ENCODE data around the gene ULK4.

Gene ULK4

DNA sequence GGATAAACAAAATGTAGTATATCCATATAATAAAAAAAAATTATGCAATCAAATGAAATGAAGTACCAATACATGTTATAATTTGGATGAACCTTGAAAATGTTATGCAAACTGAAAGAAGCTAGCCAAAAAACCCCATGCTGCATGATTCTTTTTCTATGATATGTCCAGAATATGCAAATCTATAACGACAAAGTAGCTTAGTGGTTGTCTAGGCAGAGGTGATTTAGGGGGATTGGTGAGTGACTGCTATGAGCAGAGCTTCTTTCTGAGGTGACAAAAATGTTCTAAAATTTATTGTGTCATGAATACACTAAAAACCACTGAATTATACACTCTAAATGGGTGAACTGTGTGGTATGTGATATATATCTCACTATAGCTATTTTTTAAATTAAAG is 438.0 kb downstream of the ULK4 start:
- Mint-ChIP-seq H3K4me3 (no peak overlapping the region), H3K9me3 (no peaks in the 10 kb centered on the region), H3K4me1 (ENCODE audit: low read depth) (no peaks in the 10 kb centered on the region), H3K36me3 (ENCODE audit: low read depth) (no peaks in the 10 kb centered on the region), H3K27ac (no peak overlapping the region), H3K27me3 (ENCODE audit: low read depth) (no peaks in the 10 kb centered on the region)
- DNase-seq (ENCODE audit: low spot score) = no peak

DNA sequence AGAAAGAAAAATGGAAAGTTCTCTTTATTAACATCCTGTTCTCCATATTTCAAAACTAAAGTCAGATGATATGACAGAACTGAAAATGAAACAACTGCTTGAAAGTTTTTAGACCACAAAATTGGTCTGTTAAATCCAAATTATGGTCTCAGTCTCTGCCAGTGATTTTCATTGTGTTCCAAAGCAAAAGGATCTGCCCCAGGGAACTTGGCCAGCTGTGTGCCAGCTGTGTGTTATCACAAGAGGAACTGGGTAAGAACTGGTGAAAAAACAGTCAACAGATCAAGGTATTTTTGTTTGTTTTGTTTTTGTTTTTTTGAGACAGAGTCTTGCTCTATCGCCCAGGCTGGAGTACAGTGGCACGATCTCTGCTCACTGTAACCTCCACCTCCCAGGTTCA is 439.3 kb downstream of the ULK4 start:
- Mint-ChIP-seq H3K27ac (no peak overlapping the region), H3K4me1 (ENCODE audit: low read depth) (no peaks in the 10 kb centered on the region), H3K9me3 (no peaks in the 10 kb centered on the region), H3K27me3 (ENCODE audit: low read depth) (no peaks in the 10 kb centered on the region), H3K4me3 (no peak overlapping the region), H3K36me3 (ENCODE audit: low read depth) (no peaks in the 10 kb centered on the region)
- DNase-seq (ENCODE audit: low spot score) = no peak

DNA sequence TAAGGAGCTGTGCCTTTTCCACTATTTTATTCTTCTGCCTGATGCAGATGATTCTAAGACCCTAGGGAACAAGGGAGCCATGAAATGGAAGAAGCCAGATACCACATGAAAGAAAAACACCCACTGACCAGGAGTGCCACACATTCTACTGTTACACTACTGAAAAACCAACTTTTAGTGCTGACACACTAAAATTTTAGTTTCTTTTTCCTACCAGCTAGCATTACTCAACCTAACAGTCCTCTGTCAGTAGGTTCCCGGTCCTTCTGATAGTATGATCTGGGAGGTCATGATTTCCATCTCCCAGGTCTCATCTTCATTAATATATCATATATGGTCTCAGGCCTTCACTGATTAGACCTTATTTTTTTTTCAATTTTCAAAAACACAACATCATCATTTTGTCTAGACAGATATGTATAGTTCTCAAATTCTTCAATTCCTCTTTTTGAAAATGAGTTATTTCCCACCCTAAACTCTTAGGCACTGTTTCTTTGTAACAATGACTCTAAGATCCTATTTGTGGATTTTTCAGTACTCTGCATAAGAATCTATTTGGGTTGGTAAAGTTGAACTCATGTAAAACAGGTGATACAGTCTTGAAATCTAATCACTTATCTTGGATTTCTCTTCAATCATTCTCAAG is 440.8 kb downstream of the ULK4 start:
- no peak overlapping the region for H3K4me3 Mint-ChIP-seq
- H3K4me1 Mint-ChIP-seq (ENCODE audit: low read depth) = no peaks in the 10 kb centered on the region
- H3K9me3 Mint-ChIP-seq = peaks cover 4% of the 10 kb centered on the region
- DNase-seq (ENCODE audit: low spot score) = no peak
- no peaks in the 10 kb centered on the region for H3K36me3 Mint-ChIP-seq (ENCODE audit: low read depth)
- H3K27ac Mint-ChIP-seq = no peak overlapping the region
- H3K27me3 Mint-ChIP-seq (ENCODE audit: low read depth) = no peaks in the 10 kb centered on the region

DNA sequence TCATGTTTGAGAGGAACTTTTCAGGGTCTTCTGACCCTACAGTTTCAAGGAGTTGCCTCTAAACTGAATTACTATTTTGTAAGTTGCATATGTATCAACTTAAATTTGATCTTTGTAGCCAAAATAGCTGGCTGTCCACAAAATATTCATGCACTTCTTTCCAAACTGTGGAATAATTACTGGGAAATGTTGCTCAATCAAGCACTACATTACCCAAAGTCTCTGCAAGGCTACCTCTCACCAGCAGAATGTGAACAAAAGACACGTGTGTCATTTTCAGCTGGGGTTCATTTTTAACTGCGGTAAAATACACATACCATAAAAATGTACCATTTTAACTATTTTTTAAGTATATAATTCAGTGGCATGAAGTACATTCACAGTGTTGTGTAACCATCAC is 442.2 kb downstream of the ULK4 start:
- H3K27me3 Mint-ChIP-seq (ENCODE audit: low read depth) = no peaks in the 10 kb centered on the region
- no peak for DNase-seq (ENCODE audit: low spot score)
- H3K36me3 Mint-ChIP-seq (ENCODE audit: low read depth) = no peaks in the 10 kb centered on the region

DNA sequence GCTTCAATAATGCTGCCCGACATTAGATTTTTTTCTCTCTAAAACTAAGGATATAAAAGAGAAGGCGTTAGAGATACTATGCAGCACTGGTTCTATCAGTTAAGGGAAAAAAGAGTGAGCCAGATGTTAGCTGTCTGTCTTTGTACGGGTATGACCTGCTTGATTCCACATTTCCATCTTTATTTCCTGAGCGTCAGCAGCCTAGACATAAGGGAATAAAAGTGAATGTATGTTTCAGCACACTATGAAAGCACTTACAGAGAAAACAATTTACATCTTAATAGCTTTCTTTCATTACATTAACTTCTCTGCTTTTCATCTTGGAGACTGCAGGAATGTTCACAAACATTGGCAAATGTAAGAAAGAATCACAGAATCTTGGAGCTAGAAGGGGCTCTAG is 443.3 kb downstream of the ULK4 start:
- Mint-ChIP-seq H3K27me3 (ENCODE audit: low read depth) (no peaks in the 10 kb centered on the region), H3K4me3 (no peak overlapping the region), H3K9me3 (peaks cover 13% of the 10 kb centered on the region), H3K4me1 (ENCODE audit: low read depth) (no peaks in the 10 kb centered on the region), H3K27ac (no peak overlapping the region), H3K36me3 (ENCODE audit: low read depth) (no peaks in the 10 kb centered on the region)
- no peak for DNase-seq (ENCODE audit: low spot score)

More for the DNA sequence above, 442.2 kb downstream of the ULK4 start:
- no peak overlapping the region for H3K4me3 Mint-ChIP-seq
- no peak overlapping the region for H3K27ac Mint-ChIP-seq
- H3K4me1 Mint-ChIP-seq (ENCODE audit: low read depth) = no peaks in the 10 kb centered on the region
- H3K9me3 Mint-ChIP-seq = peaks cover 8% of the 10 kb centered on the region

DNA sequence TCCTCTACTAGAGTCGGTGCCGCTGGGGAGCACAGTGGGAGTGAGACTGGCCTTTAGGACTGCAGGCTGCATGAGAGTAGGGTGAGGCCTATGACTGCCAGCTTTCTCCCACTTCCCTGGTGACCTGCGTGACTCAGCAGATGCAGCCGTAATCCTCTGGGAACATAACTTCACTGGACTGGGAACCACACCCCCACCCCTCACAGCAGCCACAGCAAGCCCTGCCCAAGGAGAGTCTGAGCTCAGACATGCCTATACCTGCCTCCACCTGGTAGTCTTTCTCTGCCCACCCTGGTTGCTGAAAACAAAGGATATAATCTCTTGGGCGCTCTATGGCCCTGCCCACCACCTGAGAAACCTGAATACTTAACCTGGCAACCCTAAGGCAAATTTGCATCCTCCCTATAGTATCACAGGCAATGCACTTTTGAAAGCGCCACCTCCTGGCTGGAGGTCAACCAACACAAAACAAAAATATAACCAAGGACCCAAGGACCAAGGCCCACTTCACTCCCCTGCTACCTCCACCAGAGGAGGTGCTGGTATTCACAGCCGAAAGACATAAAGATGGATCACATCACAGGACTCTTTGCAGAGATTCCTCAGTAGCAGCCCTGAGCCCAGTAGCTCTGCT is 453.7 kb downstream of the ULK4 start:
- H3K4me1 Mint-ChIP-seq (ENCODE audit: low read depth) = no peaks in the 10 kb centered on the region

DNA sequence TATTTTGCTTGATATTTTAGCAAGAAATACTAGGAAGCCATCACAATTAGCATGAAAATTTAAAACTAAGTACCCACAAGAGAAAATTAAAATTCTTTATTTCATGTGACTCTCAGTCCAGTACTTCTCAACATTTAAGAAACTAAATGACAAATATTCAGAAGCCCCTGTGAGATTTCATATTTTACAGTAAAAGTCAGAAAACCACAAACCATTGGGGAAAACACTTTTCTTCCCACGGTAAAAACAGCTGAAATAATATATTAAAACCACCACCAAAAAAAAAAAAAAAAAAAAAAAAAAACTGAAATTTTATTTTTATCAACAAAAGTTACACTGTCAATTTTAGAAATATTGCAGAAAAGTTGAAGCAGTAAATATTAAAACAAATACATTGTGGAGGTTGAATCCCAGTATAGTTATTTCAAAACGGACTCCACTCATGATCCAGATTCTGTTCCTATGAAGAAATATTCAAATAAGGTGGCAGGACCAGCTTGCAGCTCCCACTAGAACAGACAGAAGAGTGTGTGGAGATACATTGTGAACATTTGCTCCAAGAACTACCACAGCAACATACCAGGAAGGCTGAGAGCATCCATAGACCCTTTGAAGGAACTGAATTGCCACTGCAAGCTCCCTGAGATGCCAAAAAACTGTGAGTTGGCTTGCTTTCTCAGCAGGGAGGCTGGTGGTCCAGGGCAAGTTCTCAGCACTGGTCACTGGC is 454.4 kb downstream of the ULK4 start:
- H3K4me3 Mint-ChIP-seq = no peak overlapping the region
- no peaks in the 10 kb centered on the region for H3K36me3 Mint-ChIP-seq (ENCODE audit: low read depth)
- H3K27me3 Mint-ChIP-seq (ENCODE audit: low read depth) = no peaks in the 10 kb centered on the region
- H3K9me3 Mint-ChIP-seq = peaks cover 7% of the 10 kb centered on the region
- DNase-seq (ENCODE audit: low spot score) = no peak
- H3K27ac Mint-ChIP-seq = no peak overlapping the region
- H3K4me1 Mint-ChIP-seq (ENCODE audit: low read depth) = no peaks in the 10 kb centered on the region

More for the DNA sequence above, 453.7 kb downstream of the ULK4 start:
- Mint-ChIP-seq H3K27me3 (ENCODE audit: low read depth) (no peaks in the 10 kb centered on the region), H3K36me3 (ENCODE audit: low read depth) (no peaks in the 10 kb centered on the region), H3K4me3 (no peak overlapping the region), H3K9me3 (peaks cover 14% of the 10 kb centered on the region), H3K27ac (no peak overlapping the region)
- DNase-seq (ENCODE audit: low spot score) = no peak

DNA sequence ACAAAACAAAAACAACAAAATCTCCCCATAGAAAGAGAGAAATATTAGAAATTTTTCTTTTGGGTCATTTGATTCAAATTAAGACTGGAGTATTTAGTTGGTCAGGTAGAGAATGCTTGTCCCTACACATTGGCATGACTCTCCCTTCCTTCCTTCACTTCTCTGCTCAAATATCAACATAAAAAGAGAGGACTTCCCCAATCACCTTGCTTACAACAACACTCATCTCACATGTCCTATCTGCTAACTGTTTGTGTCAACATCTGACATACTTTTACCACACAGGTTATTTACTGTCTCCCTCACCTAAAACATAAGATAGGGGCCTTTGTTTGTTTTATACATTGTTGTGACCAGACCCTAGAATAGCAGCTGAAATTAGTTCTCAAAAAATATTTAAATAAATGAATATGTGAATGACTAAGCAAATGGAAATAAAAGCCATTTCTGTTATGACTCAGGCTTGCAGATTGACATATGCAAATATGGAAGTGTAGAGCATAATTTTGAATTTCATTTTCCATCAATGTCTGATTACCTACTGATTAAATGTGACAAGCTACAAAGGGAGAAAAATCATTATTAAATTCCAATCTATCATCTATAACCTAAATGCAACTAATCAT is 457.8 kb downstream of the ULK4 start:
- H3K4me1 Mint-ChIP-seq (ENCODE audit: low read depth) = no peaks in the 10 kb centered on the region
- no peak overlapping the region for H3K27ac Mint-ChIP-seq
- H3K4me3 Mint-ChIP-seq = no peak overlapping the region
- no peaks in the 10 kb centered on the region for H3K27me3 Mint-ChIP-seq (ENCODE audit: low read depth)
- no peak for DNase-seq (ENCODE audit: low spot score)
- H3K36me3 Mint-ChIP-seq (ENCODE audit: low read depth) = no peaks in the 10 kb centered on the region
- peaks cover 3% of the 10 kb centered on the region for H3K9me3 Mint-ChIP-seq

DNA sequence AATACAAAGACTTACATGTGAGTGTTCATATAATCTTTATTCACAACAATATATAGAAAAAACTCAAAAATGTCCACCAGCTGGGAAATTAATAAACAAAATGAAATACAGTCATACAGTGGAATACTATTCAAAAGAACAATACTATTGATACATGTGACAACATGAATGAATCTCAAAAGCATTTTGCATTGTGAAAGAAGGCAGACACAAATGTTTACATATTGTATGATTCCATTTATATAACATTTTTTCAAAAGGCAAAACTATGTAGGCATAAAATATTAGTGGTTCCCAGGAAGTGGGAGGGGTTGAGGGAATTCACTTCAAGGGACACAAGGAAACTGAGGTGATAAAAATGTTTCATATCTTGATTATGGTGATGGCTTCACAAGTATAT is 459.4 kb downstream of the ULK4 start:
- Mint-ChIP-seq H3K36me3 (ENCODE audit: low read depth) (no peaks in the 10 kb centered on the region), H3K27me3 (ENCODE audit: low read depth) (no peaks in the 10 kb centered on the region), H3K4me3 (no peak overlapping the region), H3K4me1 (ENCODE audit: low read depth) (no peaks in the 10 kb centered on the region), H3K9me3 (no peaks in the 10 kb centered on the region), H3K27ac (no peak overlapping the region)
- no peak for DNase-seq (ENCODE audit: low spot score)

DNA sequence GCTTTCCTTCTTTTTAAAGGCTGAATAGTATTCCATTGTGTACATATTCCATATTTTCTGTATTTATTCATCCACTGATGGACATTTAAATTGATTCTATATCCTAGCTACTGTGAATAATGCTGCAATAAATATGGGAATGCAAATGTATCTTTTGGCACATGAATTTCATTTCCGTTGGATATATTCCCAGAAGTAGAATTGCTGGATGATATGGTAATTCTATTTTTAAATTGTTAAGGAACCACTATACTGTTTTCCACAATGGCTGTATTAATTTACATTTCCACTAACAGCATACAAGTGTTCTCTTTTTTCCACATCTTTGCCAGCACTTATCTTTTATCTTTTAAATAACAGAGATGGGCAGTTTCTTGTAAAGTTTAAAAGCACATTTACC is 459.9 kb downstream of the ULK4 start:
- Mint-ChIP-seq H3K27ac (no peak overlapping the region), H3K27me3 (ENCODE audit: low read depth) (no peaks in the 10 kb centered on the region)
- DNase-seq (ENCODE audit: low spot score) = no peak

DNA sequence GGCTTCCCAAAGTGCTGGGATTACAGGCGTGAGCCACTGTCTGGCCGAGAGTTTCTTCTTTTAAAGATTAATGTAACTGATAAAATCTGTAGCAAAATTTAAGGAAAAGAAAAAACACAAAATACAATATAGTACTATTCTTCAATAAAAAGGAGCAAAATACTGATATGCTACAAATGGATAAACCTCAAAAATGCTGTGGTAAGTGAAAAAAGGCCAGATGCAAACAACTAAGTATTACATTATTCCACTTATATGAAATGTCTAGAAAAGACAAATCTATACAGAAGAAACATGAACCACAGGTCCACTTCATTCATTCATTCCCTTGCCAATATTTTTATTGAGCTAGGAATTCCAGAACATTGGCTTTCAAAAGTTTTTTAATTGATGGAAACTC is 463.1 kb downstream of the ULK4 start:
- H3K9me3 Mint-ChIP-seq = no peaks in the 10 kb centered on the region
- H3K4me1 Mint-ChIP-seq (ENCODE audit: low read depth) = no peaks in the 10 kb centered on the region
- DNase-seq (ENCODE audit: low spot score) = no peak
- H3K27me3 Mint-ChIP-seq (ENCODE audit: low read depth) = no peaks in the 10 kb centered on the region
- H3K4me3 Mint-ChIP-seq = no peak overlapping the region
- H3K27ac Mint-ChIP-seq = no peak overlapping the region
- no peaks in the 10 kb centered on the region for H3K36me3 Mint-ChIP-seq (ENCODE audit: low read depth)

More for the DNA sequence above, 459.9 kb downstream of the ULK4 start:
- H3K4me1 Mint-ChIP-seq (ENCODE audit: low read depth) = no peaks in the 10 kb centered on the region
- H3K4me3 Mint-ChIP-seq = no peak overlapping the region
- H3K36me3 Mint-ChIP-seq (ENCODE audit: low read depth) = no peaks in the 10 kb centered on the region
- no peaks in the 10 kb centered on the region for H3K9me3 Mint-ChIP-seq

DNA sequence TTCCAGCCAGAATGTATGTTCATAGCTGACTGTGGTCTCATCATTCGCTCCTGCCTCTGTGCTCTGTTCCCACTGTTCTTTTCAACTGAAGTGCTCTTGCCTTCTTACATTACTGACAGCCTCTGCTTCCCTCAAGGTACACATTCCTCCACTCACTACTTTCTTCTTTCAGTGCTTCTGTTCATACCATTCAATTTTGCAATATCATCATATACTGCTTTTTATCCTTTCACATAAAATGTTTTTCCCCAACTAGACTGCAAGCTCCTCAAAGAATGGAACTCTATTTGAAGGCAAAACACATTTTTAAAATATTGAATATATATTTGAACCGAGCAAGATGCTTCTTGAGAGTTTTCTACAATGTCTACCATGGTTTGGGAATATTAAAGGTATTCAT is 471.5 kb downstream of the ULK4 start:
- no peak overlapping the region for H3K27ac Mint-ChIP-seq
- H3K9me3 Mint-ChIP-seq = no peaks in the 10 kb centered on the region
- H3K36me3 Mint-ChIP-seq (ENCODE audit: low read depth) = no peaks in the 10 kb centered on the region
- no peak for DNase-seq (ENCODE audit: low spot score)
- no peaks in the 10 kb centered on the region for H3K27me3 Mint-ChIP-seq (ENCODE audit: low read depth)
- H3K4me1 Mint-ChIP-seq (ENCODE audit: low read depth) = no peaks in the 10 kb centered on the region
- no peak overlapping the region for H3K4me3 Mint-ChIP-seq

DNA sequence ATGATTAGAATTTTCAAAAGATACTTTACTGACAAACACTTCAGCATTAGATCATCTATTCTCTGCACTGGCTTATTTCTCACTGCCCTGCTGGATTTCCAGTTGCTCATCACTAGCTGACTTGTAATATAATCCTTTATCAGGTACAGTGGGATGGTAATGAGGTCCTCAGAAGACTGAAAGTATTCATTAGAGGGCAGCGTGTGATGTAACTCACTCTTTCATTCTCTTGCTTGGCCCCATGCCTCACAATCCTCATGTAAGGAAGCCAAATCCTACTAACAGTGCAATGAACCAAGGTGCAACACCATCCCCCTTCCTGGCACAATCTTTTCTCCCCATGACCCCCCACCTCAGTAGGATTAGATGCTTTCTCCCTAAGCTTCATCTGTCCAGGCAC is 472.7 kb downstream of the ULK4 start:
- no peaks in the 10 kb centered on the region for H3K9me3 Mint-ChIP-seq
- H3K36me3 Mint-ChIP-seq (ENCODE audit: low read depth) = no peaks in the 10 kb centered on the region
- H3K4me1 Mint-ChIP-seq (ENCODE audit: low read depth) = no peaks in the 10 kb centered on the region
- H3K27ac Mint-ChIP-seq = no peak overlapping the region
- no peak overlapping the region for H3K4me3 Mint-ChIP-seq
- H3K27me3 Mint-ChIP-seq (ENCODE audit: low read depth) = no peaks in the 10 kb centered on the region
- DNase-seq (ENCODE audit: low spot score) = no peak

DNA sequence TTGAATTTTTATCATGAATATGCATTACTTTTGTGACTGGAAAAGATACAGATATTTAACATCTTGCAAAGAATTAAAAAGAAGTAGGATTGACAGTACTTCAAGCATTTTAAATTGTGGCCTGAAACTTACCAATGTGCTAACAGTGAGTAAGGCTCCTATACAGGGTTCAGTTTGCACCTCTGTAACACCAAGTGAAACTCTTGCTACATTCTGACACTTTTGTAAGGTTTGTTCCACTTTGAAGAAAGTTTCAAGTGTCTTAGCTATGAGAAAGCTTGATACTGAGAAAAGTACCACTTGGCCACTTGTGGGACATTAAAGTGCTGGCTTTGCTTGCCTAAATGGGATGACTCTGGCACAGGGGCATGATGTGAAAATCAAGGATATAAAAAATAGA is 473.4 kb downstream of the ULK4 start:
- Mint-ChIP-seq H3K27ac (no peak overlapping the region), H3K4me3 (no peak overlapping the region), H3K9me3 (no peaks in the 10 kb centered on the region)

More for the DNA sequence above, 473.4 kb downstream of the ULK4 start:
- Mint-ChIP-seq H3K36me3 (ENCODE audit: low read depth) (no peaks in the 10 kb centered on the region), H3K27me3 (ENCODE audit: low read depth) (no peaks in the 10 kb centered on the region), H3K4me1 (ENCODE audit: low read depth) (no peaks in the 10 kb centered on the region)
- no peak for DNase-seq (ENCODE audit: low spot score)

Data from T-helper 2 cell treated with Interferon-gamma antibody and Interleukin-4, amounts not matched to agents 5 μg/mL and 100 μg/mL, for 36 hours (primary cell).